Measurements from ENCODE around the gene C16orf86.

The C16orf86 gene

DNA sequence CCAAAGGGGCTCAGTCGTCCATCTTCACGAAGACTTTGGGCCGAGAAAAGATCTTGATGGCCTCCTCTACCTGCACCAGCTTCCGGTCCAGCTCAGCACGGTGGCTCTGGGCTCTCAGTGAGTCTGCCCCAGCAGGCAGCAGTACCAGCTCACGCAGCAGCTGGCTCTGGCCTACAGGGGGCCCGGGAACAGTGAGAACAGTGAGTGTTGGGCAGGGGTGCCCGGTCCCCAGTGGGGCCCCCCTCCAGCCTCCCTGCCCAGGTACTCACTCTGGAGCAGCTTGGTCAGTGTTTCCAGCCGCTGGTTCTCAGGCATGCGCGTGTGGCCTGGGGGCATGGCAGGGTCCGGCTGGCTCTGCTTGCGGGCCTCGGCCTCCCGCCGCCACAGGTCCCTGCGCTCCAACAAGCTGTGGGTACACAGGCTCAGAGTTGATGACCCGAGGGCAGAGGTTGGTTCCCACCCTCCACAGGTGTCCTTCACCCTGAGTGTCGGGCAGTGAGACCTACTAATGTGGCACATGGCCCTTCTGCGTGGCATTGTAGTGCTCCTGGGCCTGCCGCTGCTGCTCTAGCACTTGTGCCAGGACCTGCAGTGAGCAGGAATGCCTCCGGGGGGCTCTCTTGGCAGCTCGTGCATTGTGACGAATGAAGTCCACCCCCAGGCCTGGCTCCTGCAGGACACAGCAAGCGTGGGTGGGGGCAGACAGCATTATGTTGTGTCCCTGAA, 3.3 kb upstream of the C16orf86 start:
- H3K27me3 ChIP-seq (ENCODE audit: insufficient read depth, low read length), result peaks cover 25% of the 10 kb centered on the region

GRCh38 chr16:67663877-67664222, 2.8 kb upstream of the C16orf86 start:
- H3K4me1 ChIP-seq (ENCODE audit: insufficient read depth, low read length), result peaks cover 10% of the 10 kb centered on the region; the same call in 1 of the 2 replicates
- no peak overlapping the region for H3K9ac ChIP-seq (ENCODE audit: low read depth, low read length)
- H3K36me3 ChIP-seq (ENCODE audit: insufficient read depth, low read depth, low read length), result no peaks in the 10 kb centered on the region
- H3K9me3 ChIP-seq (ENCODE audit: insufficient read depth, low read depth, low read length), result no peaks in the 10 kb centered on the region
- no peak overlapping the region for H3K27ac ChIP-seq (ENCODE audit: low read length)
- peaks cover 23% of the 10 kb centered on the region for H3K27me3 ChIP-seq (ENCODE audit: insufficient read depth, low read length)
- no peak overlapping the region for H3K4me3 ChIP-seq (ENCODE audit: low read length)

More for the DNA sequence above, 3.3 kb upstream of the C16orf86 start:
- Histone ChIP-seq H3K4me1 (ENCODE audit: insufficient read depth, low read length) (peaks cover 10% of the 10 kb centered on the region; the same call in 1 of the 2 replicates), H3K9ac (ENCODE audit: low read depth, low read length) (no peak overlapping the region), H3K36me3 (ENCODE audit: insufficient read depth, low read depth, low read length) (peaks cover 3% of the 10 kb centered on the region; the same call in 1 of the 2 replicates), H3K27ac (ENCODE audit: low read length) (no peak overlapping the region), H3K4me3 (ENCODE audit: low read length) (no peak overlapping the region), H3K9me3 (ENCODE audit: insufficient read depth, low read depth, low read length) (no peaks in the 10 kb centered on the region)

DNA sequence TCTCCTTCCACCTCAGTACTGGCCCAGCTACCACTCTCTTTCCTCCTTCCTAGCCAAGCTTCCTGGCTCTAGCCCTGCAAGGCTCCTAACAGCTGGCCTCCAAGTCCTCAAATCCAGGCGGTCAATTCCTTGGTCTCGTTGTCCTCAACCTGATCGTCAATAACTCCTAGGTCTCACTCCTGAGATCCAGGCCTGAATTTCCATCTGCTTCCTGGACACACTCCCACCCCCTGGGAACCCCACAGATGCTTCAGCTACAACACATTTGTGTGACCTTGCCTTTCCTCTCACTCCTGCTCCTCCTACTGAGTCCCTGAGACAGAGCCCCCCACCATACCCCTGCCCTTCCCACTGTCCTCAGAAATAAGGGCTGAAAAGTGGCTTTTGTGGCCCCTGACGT, 2.4 kb upstream of the C16orf86 start:
- no peak overlapping the region for H3K4me3 ChIP-seq (ENCODE audit: low read length)
- H3K36me3 ChIP-seq (ENCODE audit: insufficient read depth, low read depth, low read length), result no peaks in the 10 kb centered on the region
- peaks cover 19% of the 10 kb centered on the region for H3K27me3 ChIP-seq (ENCODE audit: insufficient read depth, low read length)
- H3K27ac ChIP-seq (ENCODE audit: low read length), result no peak overlapping the region
- H3K9me3 ChIP-seq (ENCODE audit: insufficient read depth, low read depth, low read length), result no peaks in the 10 kb centered on the region
- H3K4me1 ChIP-seq (ENCODE audit: insufficient read depth, low read length), result peaks cover 7% of the 10 kb centered on the region; the same call in 1 of the 2 replicates
- no peak overlapping the region for H3K9ac ChIP-seq (ENCODE audit: low read depth, low read length)

DNA sequence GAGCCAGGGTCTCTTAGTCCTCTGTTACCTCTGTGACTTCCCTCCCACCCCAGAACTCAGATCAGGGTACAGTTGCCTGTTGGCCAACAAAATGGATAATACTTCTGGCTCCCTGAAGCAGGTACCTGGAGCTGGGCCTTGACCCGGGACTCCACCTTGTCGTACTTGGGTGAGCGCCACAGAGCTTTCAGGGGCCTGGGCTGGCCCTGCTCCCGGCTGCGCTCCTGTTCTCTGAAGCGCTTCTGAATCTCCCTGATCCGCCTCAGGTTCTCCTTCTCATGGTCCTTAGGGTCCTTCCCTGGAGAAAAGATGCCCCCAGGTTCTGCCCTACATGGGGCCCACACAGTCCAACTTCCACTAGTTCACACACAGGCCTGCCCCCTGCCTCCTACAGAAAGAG, 1.7 kb upstream of the C16orf86 start:
- H3K4me1 ChIP-seq (ENCODE audit: insufficient read depth, low read length), result 0 out of 2 replicates have a peak, but pooled peaks cover 5% of the 10 kb centered on the region

GRCh38 chr16:67665598-67665997, 1.0 kb upstream of the C16orf86 start:
- H3K27me3 ChIP-seq (ENCODE audit: insufficient read depth, low read length), result peaks cover 18% of the 10 kb centered on the region
- H3K36me3 ChIP-seq (ENCODE audit: insufficient read depth, low read depth, low read length), result no peaks in the 10 kb centered on the region
- H3K4me3 ChIP-seq (ENCODE audit: low read length), result peak overlapping the region; percentile 62
- no peak overlapping the region for H3K27ac ChIP-seq (ENCODE audit: low read length)
- peak overlapping the region; percentile 69; the same call in 1 of the 2 replicates for H3K9ac ChIP-seq (ENCODE audit: low read depth, low read length)
- H3K4me1 ChIP-seq (ENCODE audit: insufficient read depth, low read length), result 0 out of 2 replicates have a peak, but pooled peaks cover 5% of the 10 kb centered on the region
- H3K9me3 ChIP-seq (ENCODE audit: insufficient read depth, low read depth, low read length), result no peaks in the 10 kb centered on the region

More for the DNA sequence above, 1.7 kb upstream of the C16orf86 start:
- H3K9me3 ChIP-seq (ENCODE audit: insufficient read depth, low read depth, low read length), result no peaks in the 10 kb centered on the region
- H3K4me3 ChIP-seq (ENCODE audit: low read length), result no peak overlapping the region
- no peaks in the 10 kb centered on the region for H3K36me3 ChIP-seq (ENCODE audit: insufficient read depth, low read depth, low read length)
- H3K27ac ChIP-seq (ENCODE audit: low read length), result no peak overlapping the region
- H3K9ac ChIP-seq (ENCODE audit: low read depth, low read length), result no peak overlapping the region
- peaks cover 18% of the 10 kb centered on the region for H3K27me3 ChIP-seq (ENCODE audit: insufficient read depth, low read length)

DNA sequence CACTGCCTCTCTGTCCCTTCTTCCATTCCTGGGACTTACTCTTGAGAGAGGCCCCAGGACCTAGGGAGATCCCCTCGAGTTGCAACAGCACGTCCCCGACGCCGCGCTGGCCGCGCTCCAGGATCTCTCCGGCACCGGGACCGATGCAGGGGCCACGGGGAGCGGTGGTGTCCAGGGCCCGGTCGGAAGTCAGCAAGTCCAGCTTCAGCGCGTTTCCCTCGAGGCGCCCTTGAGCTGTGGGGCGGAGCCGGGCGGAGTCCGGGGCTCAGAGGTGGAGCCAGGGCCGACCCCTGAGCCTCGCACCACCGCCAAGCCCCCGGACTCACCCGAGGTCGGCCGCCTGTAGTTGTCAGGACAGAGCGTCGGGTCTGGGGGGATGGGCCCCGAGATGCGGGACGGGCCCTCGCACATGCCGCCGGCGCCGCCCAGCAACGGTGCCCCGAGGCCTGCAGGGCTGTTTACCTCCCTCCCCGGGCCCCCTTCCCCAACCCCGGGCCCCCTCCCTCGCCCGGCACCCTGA, 522 bp upstream of the C16orf86 start:
- H3K9me3 ChIP-seq (ENCODE audit: insufficient read depth, low read depth, low read length), result no peaks in the 10 kb centered on the region
- H3K9ac ChIP-seq (ENCODE audit: low read depth, low read length), result peak overlapping the region; percentile 69; the same call in 1 of the 2 replicates
- H3K4me3 ChIP-seq (ENCODE audit: low read length), result peak overlapping the region; percentile 62
- 0 out of 2 replicates have a peak, but pooled peaks cover 5% of the 10 kb centered on the region for H3K4me1 ChIP-seq (ENCODE audit: insufficient read depth, low read length)
- H3K36me3 ChIP-seq (ENCODE audit: insufficient read depth, low read depth, low read length), result no peaks in the 10 kb centered on the region
- H3K27me3 ChIP-seq (ENCODE audit: insufficient read depth, low read length), result peaks cover 18% of the 10 kb centered on the region
- no peak overlapping the region for H3K27ac ChIP-seq (ENCODE audit: low read length)

DNA sequence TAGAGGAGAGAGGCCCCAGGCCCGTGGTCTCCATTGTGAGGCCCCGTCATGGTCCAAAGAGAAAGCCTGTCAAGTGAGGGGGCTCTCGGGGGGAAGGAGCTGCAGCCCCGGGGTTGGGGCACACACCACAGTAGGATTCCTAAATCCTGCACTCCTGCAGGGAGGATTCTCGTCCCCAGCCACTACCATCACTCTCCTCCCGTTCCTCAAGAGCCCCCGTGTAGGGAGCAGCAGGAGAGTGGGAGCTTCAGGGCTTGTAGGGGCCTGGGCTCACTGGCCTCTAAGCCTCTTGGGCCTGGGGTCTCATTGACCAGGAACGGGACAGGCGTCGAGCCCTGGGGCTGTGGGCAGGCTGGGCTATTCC, 821 bp downstream of the C16orf86 start:
- Histone ChIP-seq H3K27me3 (ENCODE audit: insufficient read depth, low read length) (peaks cover 8% of the 10 kb centered on the region), H3K4me1 (ENCODE audit: insufficient read depth, low read length) (no peaks in the 10 kb centered on the region), H3K27ac (ENCODE audit: low read length) (no peak overlapping the region), H3K9me3 (ENCODE audit: insufficient read depth, low read depth, low read length) (no peaks in the 10 kb centered on the region), H3K4me3 (ENCODE audit: low read length) (peak overlapping the region; percentile 62; the same call in 1 of the 2 replicates), H3K9ac (ENCODE audit: low read depth, low read length) (no peak overlapping the region), H3K36me3 (ENCODE audit: insufficient read depth, low read depth, low read length) (no peaks in the 10 kb centered on the region)

DNA sequence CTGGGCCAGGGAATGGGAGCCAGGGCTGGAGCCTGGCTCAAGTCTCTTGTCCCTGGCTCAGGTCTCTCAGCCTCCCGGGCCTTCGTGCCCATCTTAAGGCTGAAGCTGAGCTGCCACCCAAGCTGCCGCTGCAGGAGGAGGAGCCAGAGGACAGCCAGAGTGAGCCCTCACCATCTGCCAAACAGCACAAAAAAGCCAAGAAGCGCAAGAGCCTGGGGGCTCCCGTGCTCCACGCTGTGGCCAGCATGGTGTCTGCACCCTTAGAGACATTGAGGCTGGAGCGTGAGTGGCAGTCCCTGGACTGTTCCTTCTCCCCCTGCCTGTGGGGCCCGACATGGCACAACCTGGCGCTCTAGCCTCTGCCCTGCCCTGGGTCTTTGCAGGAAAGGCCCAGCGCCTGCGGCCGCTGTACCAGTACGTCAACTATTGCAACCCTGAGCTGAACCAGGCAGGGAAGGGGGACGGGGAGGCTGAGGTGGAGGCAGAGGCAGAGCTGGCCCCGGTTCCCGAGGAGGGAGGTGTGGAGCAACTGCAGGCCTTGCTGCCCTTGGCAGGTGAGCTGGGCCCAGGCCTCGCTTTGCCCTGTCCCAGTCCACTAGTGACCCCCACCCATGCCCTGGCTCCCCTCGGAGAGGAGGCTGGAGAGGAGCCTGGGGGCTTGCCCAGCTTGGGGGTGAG, 1.3 kb downstream of the C16orf86 start:
- no peak overlapping the region for H3K9ac ChIP-seq (ENCODE audit: low read depth, low read length)
- no peak overlapping the region for H3K27ac ChIP-seq (ENCODE audit: low read length)
- peaks cover 8% of the 10 kb centered on the region for H3K27me3 ChIP-seq (ENCODE audit: insufficient read depth, low read length)
- no peaks in the 10 kb centered on the region for H3K4me1 ChIP-seq (ENCODE audit: insufficient read depth, low read length)
- no peaks in the 10 kb centered on the region for H3K9me3 ChIP-seq (ENCODE audit: insufficient read depth, low read depth, low read length)
- H3K4me3 ChIP-seq (ENCODE audit: low read length), result no peak overlapping the region
- no peaks in the 10 kb centered on the region for H3K36me3 ChIP-seq (ENCODE audit: insufficient read depth, low read depth, low read length)

DNA sequence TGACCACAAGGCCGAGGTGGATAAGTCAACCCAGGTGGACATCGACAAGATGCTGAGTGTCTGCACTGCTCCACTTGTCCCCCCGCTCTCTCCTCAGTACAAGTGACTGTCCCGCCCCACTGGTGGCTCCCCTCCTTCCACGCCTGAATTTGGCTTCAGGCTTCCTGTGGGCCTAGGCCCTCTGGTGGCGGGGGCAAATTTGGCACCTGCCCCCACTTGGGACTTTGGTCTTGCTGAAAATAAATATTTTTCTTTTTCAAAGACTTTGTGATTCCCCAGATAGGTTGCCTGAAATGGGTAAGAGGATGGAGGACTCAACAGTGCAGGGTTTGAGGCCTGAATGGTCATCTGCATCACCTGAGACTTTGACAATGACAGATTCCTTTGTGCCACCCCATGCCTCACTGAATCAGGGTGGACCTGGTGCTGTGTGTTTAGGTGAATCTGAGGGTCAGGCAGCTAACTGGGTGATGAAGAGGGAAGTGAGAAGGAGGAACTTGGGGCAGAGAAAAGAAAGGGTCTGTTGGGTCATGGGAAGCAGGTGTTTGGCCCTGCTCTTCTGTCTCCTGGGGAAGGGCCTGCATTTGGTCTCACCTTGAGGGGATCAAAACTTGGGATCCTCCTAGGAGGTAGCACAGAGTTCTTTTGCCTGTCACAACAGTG, 2.0 kb downstream of the C16orf86 start:
- Histone ChIP-seq H3K27me3 (ENCODE audit: insufficient read depth, low read length) (peaks cover 8% of the 10 kb centered on the region), H3K36me3 (ENCODE audit: insufficient read depth, low read depth, low read length) (no peaks in the 10 kb centered on the region), H3K9me3 (ENCODE audit: insufficient read depth, low read depth, low read length) (no peaks in the 10 kb centered on the region), H3K4me1 (ENCODE audit: insufficient read depth, low read length) (no peaks in the 10 kb centered on the region), H3K27ac (ENCODE audit: low read length) (no peak overlapping the region), H3K9ac (ENCODE audit: low read depth, low read length) (no peak overlapping the region), H3K4me3 (ENCODE audit: low read length) (no peak overlapping the region)

DNA sequence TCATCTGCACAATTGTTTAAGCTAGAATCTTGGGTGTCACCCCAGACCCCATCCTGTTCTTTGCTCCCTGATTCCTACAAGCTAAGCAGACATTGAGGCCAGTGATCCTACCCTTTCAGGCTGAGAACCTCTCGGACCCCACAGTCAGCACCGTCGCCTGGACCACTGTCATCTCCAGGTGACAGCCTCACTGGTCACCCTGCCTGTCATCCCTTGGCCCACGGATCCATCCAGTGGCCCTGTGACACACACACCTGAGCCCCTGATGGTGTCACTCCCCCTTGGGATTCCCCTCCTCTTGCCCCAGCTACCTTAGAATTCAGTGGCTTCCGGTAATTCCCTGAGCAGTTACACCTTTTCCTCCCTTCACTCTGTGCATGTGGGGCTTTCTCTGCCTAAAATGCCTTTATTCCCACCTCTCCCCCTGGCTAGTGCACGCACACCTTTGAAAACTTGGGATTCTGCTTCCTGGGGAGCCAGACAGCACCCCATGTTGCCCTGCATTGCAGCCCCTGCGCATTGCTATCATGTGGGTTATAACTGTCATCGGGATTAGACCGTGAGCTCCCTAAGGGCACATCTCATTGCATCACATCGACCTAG, 3.0 kb downstream of the C16orf86 start:
- Histone ChIP-seq H3K27ac (ENCODE audit: low read length) (no peak overlapping the region), H3K9me3 (ENCODE audit: insufficient read depth, low read depth, low read length) (no peaks in the 10 kb centered on the region), H3K9ac (ENCODE audit: low read depth, low read length) (no peak overlapping the region), H3K4me3 (ENCODE audit: low read length) (no peak overlapping the region), H3K36me3 (ENCODE audit: insufficient read depth, low read depth, low read length) (no peaks in the 10 kb centered on the region), H3K4me1 (ENCODE audit: insufficient read depth, low read length) (no peaks in the 10 kb centered on the region), H3K27me3 (ENCODE audit: insufficient read depth, low read length) (peaks cover 8% of the 10 kb centered on the region)

DNA sequence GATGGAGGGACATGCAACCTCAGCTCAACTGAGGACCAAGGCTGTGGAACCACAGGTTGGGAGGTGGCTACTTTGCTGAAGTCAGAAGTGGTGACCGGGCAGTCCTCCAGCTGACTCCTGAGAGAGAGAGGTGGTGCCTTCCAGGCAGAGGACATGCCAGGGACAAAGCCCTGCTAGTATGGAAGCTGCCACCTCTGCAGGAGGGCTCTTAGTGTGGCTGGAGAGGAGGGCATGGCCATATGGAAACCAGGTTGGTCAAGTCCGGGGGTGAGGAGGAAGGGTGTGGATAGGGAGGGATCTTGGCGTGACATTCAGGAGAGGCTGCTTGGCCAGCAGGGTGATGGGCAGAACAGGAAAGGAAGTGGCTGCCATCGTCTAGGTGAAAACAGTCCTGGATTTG, 5.7 kb downstream of the C16orf86 start:
- Histone ChIP-seq H3K9ac (ENCODE audit: low read depth, low read length) (no peak overlapping the region), H3K9me3 (ENCODE audit: insufficient read depth, low read depth, low read length) (no peaks in the 10 kb centered on the region), H3K36me3 (ENCODE audit: insufficient read depth, low read depth, low read length) (no peaks in the 10 kb centered on the region), H3K4me1 (ENCODE audit: insufficient read depth, low read length) (no peaks in the 10 kb centered on the region), H3K4me3 (ENCODE audit: low read length) (no peak overlapping the region), H3K27me3 (ENCODE audit: insufficient read depth, low read length) (peaks cover 3% of the 10 kb centered on the region), H3K27ac (ENCODE audit: low read length) (no peak overlapping the region)

Measured in iPS-20b (cell line).